MM.1S (cell line): ENCODE results near the gene IFITM5.

ENCODE experiments used
- DNase-seq: peaks from one replicate; pipeline ENCODE4 v3.0.0-alpha.2; 2015
- H2AFZ ChIP-seq: fragments of 300-600 bp; sonication (generic); 2 replicates; pipeline ENCODE4 v1.6.0; 2016; ENCODE audit warnings: antibody characterized with exemption, low read length
- H3F3A ChIP-seq: fragments of 300-600 bp; sonication (generic); 2 replicates; pipeline ENCODE4 v1.6.1; 2016; ENCODE audit warnings: mild to moderate bottlenecking, antibody characterized with exemption, low read length, moderate library complexity, mixed read lengths; ENCODE audit not compliant: insufficient read depth
- H3K27ac ChIP-seq: fragments of 300-600 bp; sonication (generic); 2 replicates; pipeline ENCODE4 v1.5.1; 2016; ENCODE audit warnings: mild to moderate bottlenecking, low read length
- H3K27me3 ChIP-seq: fragments of 300-600 bp; sonication (generic); replicated peaks from 2 replicates; pipeline ENCODE4 v1.6.0; 2016; ENCODE audit warnings: low read length; ENCODE audit not compliant: insufficient read depth
- H3K36me3 ChIP-seq: fragments of 300-600 bp; sonication (generic); replicated peaks from 2 replicates; pipeline ENCODE4 v1.6.1; 2016; ENCODE audit warnings: mild to moderate bottlenecking, low read length, mixed read lengths; ENCODE audit not compliant: insufficient read depth
- H3K4me1 ChIP-seq: fragments of 300-600 bp; sonication (generic); 2 replicates; pipeline ENCODE4 v1.6.1; 2016; ENCODE audit warnings: low read length, mixed read lengths
- H3K4me2 ChIP-seq: fragments of 300-600 bp; sonication (generic); 2 replicates; pipeline ENCODE4 v1.6.0; 2016; ENCODE audit warnings: low read depth, low read length
- H3K4me3 ChIP-seq: fragments of 300-600 bp; sonication (generic); 2 replicates; pipeline ENCODE4 v1.5.1; 2016; ENCODE audit warnings: low read length, mixed read lengths
- H3K79me2 ChIP-seq: fragments of 300-600 bp; sonication (generic); 2 replicates; pipeline ENCODE4 v1.6.1; 2016; ENCODE audit warnings: mixed run types, low read length, mixed read lengths
- H3K9ac ChIP-seq: fragments of 300-600 bp; sonication (generic); 2 replicates; pipeline ENCODE4 v1.6.1; 2016; ENCODE audit warnings: low read length, mixed read lengths
- H3K9me2 ChIP-seq: fragments of 300-600 bp; sonication (generic); replicated peaks from 2 replicates; pipeline ENCODE4 v1.6.1; 2016; ENCODE audit warnings: mild to moderate bottlenecking, low read length, mixed read lengths; ENCODE audit not compliant: insufficient read depth
- H3K9me3 ChIP-seq: fragments of 300-600 bp; sonication (generic); replicated peaks from 2 replicates; pipeline ENCODE4 v1.6.1; 2016; ENCODE audit warnings: mild to moderate bottlenecking, low read length, mixed read lengths; ENCODE audit not compliant: insufficient read depth
- H4K20me1 ChIP-seq: fragments of 300-600 bp; sonication (generic); 2 replicates; pipeline ENCODE4 v1.6.1; 2016; ENCODE audit warnings: mild to moderate bottlenecking, low read length, moderate library complexity, mixed read lengths; ENCODE audit not compliant: insufficient read depth
- CTCF ChIP-seq: fragments of 300-600 bp; sonication (generic); IDR thresholded peaks from 2 replicates; pipeline ENCODE4 v1.5.1; 2016; ENCODE audit warnings: antibody characterized with exemption, low read length, mixed read lengths
- EZH2 ChIP-seq: fragments of 300-600 bp; sonication (generic); optimal IDR thresholded peaks from 2 replicates; pipeline ENCODE3; 2017; ENCODE audit warnings: low read depth, mild to moderate bottlenecking, antibody characterized with exemption, low read length, mixed read lengths
- EZH2phosphoT487 ChIP-seq: fragments of 300-600 bp; sonication (generic); IDR thresholded peaks from 2 replicates; pipeline ENCODE4 v1.6.1; 2018; ENCODE audit warnings: antibody characterized with exemption, low read length

Gene IFITM5

GRCh38 chr11:280706-281485 is 18.4 kb downstream of the IFITM5 start:
- H3K4me2 ChIP-seq = no peak overlapping the region

DNA sequence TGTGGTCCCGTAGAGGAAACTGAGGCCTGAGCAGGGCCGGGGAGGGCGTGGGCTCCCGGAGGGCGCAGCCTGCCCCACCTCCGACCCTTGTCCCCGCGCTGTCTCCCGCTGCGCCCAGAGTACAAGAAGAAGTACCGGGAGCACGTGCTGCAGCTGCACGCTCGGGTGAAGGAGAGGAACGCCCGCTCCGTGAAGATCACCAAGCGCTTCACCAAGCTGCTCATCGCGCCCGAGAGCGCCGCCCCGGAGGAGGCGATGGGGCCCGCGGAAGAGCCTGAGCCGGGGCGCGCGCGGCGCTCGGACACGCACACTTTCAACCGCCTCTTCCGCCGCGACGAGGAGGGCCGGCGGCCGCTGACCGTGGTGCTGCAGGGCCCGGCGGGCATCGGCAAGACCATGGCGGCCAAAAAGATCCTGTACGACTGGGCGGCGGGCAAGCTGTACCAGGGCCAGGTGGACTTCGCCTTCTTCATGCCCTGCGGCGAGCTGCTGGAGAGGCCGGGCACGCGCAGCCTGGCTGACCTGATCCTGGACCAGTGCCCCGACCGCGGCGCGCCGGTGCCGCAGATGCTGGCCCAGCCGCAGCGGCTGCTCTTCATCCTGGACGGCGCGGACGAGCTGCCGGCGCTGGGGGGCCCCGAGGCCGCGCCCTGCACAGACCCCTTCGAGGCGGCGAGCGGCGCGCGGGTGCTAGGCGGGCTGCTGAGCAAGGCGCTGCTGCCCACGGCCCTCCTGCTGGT is 19.2 kb downstream of the IFITM5 start:
- Histone ChIP-seq H3K27ac (no peak overlapping the region), H3K9me3 (no peaks in the 10 kb centered on the region), H3K9ac (no peak overlapping the region), H4K20me1 (no peaks in the 10 kb centered on the region), H3K4me1 (no peaks in the 10 kb centered on the region), H3K27me3 (peaks cover 31% of the 10 kb centered on the region), H3K9me2 (no peaks in the 10 kb centered on the region), H3K79me2 (no peaks in the 10 kb centered on the region), H2AFZ (no peak overlapping the region), H3K36me3 (no peaks in the 10 kb centered on the region), H3K4me2 (no peak overlapping the region), H3F3A (no peaks in the 10 kb centered on the region), H3K4me3 (no peak overlapping the region)
- TF ChIP-seq EZH2 (no peak), EZH2phosphoT487 (no peak), CTCF (no peak)
- no peak for DNase-seq

More at GRCh38 chr11:280706-281485, 18.4 kb downstream of the IFITM5 start:
- no peaks in the 10 kb centered on the region for H3K36me3 ChIP-seq
- DNase-seq = no peak
- H3K4me1 ChIP-seq = no peaks in the 10 kb centered on the region
- no peaks in the 10 kb centered on the region for H3F3A ChIP-seq
- H3K4me3 ChIP-seq = no peak overlapping the region
- no peaks in the 10 kb centered on the region for H3K9me2 ChIP-seq
- H3K79me2 ChIP-seq = no peaks in the 10 kb centered on the region
- H2AFZ ChIP-seq = no peak overlapping the region
- no peak overlapping the region for H3K27ac ChIP-seq
- H3K9ac ChIP-seq = no peak overlapping the region
- no peak for TF ChIP-seq EZH2
- TF ChIP-seq CTCF = no peak
- no peak for TF ChIP-seq EZH2phosphoT487
- H4K20me1 ChIP-seq = no peaks in the 10 kb centered on the region
- H3K27me3 ChIP-seq = peaks cover 31% of the 10 kb centered on the region
- H3K9me3 ChIP-seq = no peaks in the 10 kb centered on the region

GRCh38 chr11:279040-279965 is 20.0 kb downstream of the IFITM5 start:
- Histone ChIP-seq H3F3A (no peaks in the 10 kb centered on the region), H3K27me3 (peaks cover 31% of the 10 kb centered on the region), H3K79me2 (no peaks in the 10 kb centered on the region), H3K9ac (no peak overlapping the region), H3K9me3 (no peaks in the 10 kb centered on the region), H3K36me3 (no peaks in the 10 kb centered on the region), H3K4me1 (no peaks in the 10 kb centered on the region), H3K4me3 (no peak overlapping the region), H3K27ac (no peak overlapping the region), H2AFZ (no peak overlapping the region), H3K4me2 (no peak overlapping the region), H3K9me2 (no peaks in the 10 kb centered on the region), H4K20me1 (no peaks in the 10 kb centered on the region)
- no peak for DNase-seq
- no peak for TF ChIP-seq EZH2phosphoT487
- TF ChIP-seq CTCF = no peak
- no peak for TF ChIP-seq EZH2
